CD4-positive, alpha-beta T cell treated with Interferon alpha-2 for 1 hour (primary cell): ENCODE data around the gene VASH1.

ENCODE experiments used
- DNase-seq, 2 donors: peaks; one replicate each; pipeline ENCODE4 v3.0.0-alpha.2; 2020 to 2022

VASH1 gene

GRCh38 chr14:76784881-76785280, 23.6 kb downstream of the VASH1 start:
- DNase-seq: peak; percentile 65 to 75

GRCh38 chr14:76786601-76787000, 25.3 kb downstream of the VASH1 start:
- DNase-seq: no peak

GRCh38 chr14:76792422-76792821, 31.2 kb downstream of the VASH1 start:
- no peak for DNase-seq

GRCh38 chr14:76793324-76793723, 32.1 kb downstream of the VASH1 start:
- DNase-seq: no peak

GRCh38 chr14:76793956-76794355, 32.7 kb downstream of the VASH1 start:
- no peak for DNase-seq

GRCh38 chr14:76806446-76806845, 45.2 kb downstream of the VASH1 start:
- no peak for DNase-seq

GRCh38 chr14:76808011-76808410, 46.7 kb downstream of the VASH1 start:
- DNase-seq: no peak

GRCh38 chr14:76808990-76809389, 47.7 kb downstream of the VASH1 start:
- no peak for DNase-seq

GRCh38 chr14:76810525-76810924, 49.3 kb downstream of the VASH1 start:
- DNase-seq: no peak

- DNase-seq: peak; percentile 16 to 45
Measured at GRCh38 chr14:76810953-76811400, 49.7 kb downstream of the VASH1 start.

- no peak for DNase-seq
Measured at GRCh38 chr14:76811561-76811960, 50.3 kb downstream of the VASH1 start.

GRCh38 chr14:76812093-76812421, 50.8 kb downstream of the VASH1 start:
- no peak for DNase-seq

GRCh38 chr14:76812422-76813383, 51.4 kb downstream of the VASH1 start, which contains the start of gene ANGEL1:
TSS of gene ANGEL1 (minus strand) at chr14:76812882. CDS start at chr14:76812827, 55 bp downstream.
- DNase-seq: peak; percentile 96 to 98

- no peak for DNase-seq
Measured at GRCh38 chr14:76814726-76815645, 53.7 kb downstream of the VASH1 start.

- DNase-seq: no peak
Measured at GRCh38 chr14:76820700-76821099, 59.4 kb downstream of the VASH1 start.

- no peak for DNase-seq
Measured at GRCh38 chr14:76826122-76826521, 64.9 kb downstream of the VASH1 start, which contains the start of gene LRRC74A. TSS of gene LRRC74A (plus strand) at chr14:76826408. CDS start at chr14:76826698, 290 bp downstream.

- no peak for DNase-seq
Measured at GRCh38 chr14:76827696-76828296, 66.5 kb downstream of the VASH1 start.

- no peak for DNase-seq
Measured at GRCh38 chr14:76828339-76829012, 67.2 kb downstream of the VASH1 start.

GRCh38 chr14:76829013-76829365, 67.7 kb downstream of the VASH1 start:
- DNase-seq: peak in 1 of 2 donors; percentile 10

GRCh38 chr14:76829650-76830421, 68.6 kb downstream of the VASH1 start:
- DNase-seq: no peak

- no peak for DNase-seq
Measured at GRCh38 chr14:76830556-76830955, 69.3 kb downstream of the VASH1 start.
